Stimulated activated CD8-positive, alpha-beta memory T cell treated with anti-CD3 and anti-CD28 coated beads, Interleukin-7, amount 100 ng/mL, for 48 hours (primary cell): ENCODE measurements around the gene KIF2C.

Experiments
- DNase-seq, 2 donors: peaks; one replicate each; pipeline ENCODE4 v3.0.0-alpha.2; 2020; ENCODE audit warnings: low read depth in 1 of 2; ENCODE audit errors: extremely low read depth in 1 of 2

Gene KIF2C

DNA sequence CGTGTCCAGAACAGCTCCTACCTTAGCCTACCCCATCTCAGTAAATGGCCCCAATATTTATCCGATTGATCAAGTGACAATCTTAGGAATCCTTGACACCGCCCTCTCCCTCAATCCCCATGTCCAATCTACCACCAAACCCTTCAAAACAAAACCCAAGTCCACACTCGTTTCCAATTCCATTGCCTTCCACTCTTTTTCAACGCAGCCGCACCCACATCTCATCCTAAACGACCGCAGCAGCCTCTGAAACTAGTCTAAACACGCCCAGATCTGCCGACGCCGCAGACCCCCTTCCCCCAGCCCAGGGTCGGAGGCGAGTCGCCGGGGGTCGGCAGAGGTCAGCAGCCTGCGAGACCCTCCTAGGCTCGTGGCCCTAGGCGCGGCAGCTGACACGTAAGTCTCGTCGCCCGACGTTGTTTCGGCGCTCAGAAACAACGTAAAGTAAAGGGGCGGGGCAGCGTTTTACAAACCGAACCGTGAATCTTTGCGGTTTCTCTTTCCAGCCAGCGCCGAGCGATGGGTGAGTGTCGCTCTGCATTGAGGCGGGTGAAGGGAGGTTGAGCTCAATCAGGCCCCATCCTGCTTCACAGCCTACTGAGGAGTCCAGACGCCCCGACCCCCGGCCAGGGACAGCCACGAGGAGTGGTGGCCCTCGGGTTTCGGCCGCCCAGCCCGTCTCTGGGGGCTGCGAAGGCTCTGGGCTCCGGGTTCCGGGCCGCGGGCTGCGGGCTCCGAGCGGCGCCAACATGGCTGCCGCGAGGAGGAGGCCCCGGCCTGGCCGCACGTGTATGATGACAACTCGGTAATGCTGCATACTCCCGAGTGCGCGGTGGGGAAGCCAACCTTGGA, 35.7 kb downstream of the KIF2C start, which contains the start of gene RPS8:
Gene RPS8, plus strand, starts transcription at position 463 of the 852 bp plus-strand sequence. Its CDS starts 57 bp downstream, at position 520.
- peak; percentile 69 to 88 for DNase-seq

DNA sequence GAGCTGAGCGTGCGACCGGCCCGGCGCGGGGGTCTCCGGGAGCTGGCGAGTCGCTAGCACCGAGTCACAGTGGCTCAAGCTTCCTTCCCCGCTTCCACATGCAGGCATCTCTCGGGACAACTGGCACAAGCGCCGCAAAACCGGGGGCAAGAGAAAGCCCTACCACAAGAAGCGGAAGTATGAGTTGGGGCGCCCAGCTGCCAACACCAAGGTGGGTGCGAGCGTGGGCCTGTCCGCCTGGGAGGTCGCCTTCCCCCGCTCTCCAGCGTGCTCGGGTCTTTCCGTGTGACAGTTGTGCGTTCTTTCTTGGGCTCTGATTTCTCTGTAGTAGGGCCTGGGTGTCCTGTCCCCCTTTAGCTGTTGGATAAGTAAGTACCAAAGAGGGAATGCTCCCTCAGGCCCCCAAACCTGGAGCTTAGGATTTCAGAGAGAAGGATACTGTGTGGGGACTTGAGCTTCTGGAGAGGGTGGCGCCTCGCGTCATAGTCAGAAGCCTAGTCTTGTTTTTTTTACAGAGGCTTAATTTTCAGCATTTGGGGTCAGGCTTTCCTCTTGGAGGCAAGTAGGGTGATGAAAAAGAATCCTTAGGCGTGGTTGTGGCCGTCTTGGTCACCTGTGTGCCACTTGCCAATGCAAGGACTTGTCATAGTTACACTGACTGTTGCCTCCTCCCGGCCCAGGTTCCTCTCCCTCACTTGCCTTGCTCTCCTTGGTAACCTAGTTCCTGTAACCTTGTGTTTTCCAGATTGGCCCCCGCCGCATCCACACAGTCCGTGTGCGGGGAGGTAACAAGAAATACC, 36.5 kb downstream of the KIF2C start:
- peak in 1 of 2 donors; percentile 16 for DNase-seq

DNA sequence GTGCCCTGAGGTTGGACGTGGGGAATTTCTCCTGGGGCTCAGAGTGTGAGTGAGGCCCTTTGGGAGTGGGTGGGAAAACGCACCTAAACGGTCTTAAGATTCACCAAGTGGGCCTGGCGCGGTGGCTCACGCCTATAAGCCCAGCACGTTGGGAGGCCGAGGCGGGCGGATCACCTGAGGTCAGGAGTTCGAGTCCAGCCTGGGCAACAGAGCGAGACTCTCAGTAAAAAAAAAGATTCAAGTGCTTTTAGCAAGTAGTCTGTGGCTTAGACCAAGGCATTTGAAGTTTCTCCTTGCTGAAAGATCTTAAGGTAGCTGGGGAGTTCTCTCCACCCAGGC, 37.1 kb downstream of the KIF2C start:
- DNase-seq, result no peak

DNA sequence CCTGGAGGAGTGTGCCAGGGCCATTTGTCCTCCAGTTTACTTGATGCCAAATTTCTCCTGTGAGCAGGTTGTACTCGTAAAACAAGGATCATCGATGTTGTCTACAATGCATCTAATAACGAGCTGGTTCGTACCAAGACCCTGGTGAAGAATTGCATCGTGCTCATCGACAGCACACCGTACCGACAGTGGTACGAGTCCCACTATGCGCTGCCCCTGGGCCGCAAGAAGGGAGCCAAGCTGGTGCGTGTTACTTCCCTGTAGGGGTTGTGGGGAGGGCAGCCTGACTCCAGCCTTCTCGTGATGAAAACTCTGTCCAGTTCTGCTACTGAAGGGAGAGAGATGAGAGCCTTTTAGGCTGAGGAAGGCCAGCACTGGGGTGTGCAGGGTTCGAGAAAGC, 37.9 kb downstream of the KIF2C start:
- no peak for DNase-seq

DNA sequence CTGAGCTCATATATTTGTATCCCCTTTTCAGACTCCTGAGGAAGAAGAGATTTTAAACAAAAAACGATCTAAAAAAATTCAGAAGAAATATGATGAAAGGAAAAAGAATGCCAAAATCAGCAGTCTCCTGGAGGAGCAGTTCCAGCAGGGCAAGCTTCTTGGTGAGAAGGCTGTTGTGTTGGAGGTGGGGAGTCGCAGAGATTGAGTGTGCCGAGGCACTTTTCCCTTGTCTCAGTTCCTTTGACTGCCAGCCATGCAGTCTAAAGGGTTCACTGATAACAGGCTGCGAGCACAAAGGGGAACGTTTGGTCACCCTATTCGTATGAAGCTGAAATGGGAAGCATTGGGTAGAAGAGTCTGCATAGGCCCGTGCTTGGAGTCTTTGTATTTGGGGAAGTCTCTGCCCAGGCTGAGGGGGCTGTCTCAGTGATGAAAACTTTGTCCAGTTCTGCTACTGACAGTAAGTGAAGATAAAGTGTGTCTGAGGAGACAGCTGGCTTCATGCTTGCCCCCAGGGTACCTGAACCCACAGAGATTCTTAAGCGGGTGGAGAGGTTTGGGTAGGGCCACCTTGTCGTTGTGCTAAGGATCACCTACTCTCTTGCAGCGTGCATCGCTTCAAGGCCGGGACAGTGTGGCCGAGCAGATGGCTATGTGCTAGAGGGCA, 38.5 kb downstream of the KIF2C start:
- DNase-seq, result no peak

DNA sequence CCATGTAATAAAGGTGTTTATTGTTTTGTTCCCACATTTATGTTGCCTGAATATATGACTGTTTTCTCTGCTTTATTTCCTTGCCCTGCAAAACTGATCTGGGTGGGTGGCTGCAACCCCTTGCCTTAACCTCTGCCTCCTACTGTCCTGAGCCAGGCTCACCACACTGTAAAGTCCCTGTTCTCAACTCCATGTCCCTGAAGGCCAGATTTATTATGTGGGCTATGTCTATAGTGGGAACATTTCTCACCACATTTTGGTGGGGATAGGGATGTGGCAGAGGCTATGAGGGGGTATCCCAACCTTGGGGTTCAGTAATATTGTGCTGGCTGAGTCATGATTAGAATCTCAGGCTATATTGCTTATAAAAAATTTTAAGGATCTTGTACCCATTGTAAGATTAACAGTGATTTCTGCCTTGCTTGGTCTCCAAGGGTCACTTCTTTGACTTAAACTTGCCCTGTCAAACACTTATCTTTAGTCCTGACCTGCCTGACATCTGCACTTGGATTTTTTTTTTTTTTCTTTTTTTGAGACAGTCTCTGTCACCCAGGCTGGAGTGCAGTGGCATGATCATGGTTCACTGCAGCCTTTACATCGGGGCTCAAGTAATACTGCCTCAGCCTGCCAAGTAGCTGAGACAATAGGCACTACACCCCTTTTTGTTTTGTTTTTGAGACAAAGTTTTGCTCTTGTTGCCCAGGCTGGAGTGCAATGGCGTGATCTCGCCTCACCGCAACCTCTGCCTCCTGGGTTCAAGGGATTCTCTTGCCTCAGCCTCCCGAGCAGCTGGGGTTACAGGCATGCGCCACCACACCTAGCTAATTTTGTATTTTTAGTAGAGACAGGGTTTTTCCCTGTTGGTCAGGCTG, 39.3 kb downstream of the KIF2C start:
- DNase-seq, result no peak

DNA sequence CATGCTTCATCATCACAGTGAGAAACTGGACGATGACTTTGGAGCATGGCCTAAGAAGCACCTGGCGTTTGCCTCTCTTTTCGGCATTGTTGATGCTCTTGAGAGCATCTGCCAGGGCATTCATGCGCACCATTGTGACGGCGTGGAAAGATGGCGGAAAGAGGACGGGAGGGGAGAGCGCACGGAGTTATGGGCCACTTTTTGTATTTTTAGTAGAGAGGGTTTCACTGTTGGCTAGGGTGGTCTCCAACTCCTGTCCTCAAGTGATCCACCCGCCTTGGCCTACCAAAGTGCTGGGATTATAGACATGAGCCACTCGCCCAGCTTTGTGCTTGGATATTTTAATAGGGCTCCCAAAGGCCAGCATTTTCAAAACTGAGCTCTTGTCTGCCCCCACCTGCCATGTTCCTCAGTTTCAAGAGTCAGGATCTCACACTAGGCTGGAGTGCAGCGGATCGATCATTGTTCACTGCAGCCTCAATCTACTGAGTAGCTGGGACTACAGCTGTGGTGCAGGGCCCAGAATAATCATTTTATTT, 41.0 kb downstream of the KIF2C start:
- DNase-seq, result no peak

DNA sequence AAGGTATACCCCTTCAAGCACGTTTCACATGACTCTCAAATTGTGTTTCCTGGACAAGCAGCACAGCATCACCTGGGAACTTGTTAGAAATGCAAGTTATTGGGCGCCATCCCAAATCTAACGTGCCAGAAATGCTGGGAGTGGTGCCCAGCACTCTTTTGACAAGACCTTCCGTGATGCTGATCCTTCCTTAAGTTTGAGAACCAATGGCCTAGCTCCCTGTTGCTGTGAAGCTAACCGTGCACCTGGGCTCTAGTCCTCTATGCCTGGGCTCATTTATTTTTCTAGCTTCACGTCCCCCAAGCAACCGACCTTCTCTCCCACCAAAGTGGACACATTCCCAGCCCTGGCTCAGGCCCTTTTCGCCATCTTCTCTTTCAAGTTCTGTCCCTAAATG, 44.1 kb downstream of the KIF2C start:
- no peak for DNase-seq

DNA sequence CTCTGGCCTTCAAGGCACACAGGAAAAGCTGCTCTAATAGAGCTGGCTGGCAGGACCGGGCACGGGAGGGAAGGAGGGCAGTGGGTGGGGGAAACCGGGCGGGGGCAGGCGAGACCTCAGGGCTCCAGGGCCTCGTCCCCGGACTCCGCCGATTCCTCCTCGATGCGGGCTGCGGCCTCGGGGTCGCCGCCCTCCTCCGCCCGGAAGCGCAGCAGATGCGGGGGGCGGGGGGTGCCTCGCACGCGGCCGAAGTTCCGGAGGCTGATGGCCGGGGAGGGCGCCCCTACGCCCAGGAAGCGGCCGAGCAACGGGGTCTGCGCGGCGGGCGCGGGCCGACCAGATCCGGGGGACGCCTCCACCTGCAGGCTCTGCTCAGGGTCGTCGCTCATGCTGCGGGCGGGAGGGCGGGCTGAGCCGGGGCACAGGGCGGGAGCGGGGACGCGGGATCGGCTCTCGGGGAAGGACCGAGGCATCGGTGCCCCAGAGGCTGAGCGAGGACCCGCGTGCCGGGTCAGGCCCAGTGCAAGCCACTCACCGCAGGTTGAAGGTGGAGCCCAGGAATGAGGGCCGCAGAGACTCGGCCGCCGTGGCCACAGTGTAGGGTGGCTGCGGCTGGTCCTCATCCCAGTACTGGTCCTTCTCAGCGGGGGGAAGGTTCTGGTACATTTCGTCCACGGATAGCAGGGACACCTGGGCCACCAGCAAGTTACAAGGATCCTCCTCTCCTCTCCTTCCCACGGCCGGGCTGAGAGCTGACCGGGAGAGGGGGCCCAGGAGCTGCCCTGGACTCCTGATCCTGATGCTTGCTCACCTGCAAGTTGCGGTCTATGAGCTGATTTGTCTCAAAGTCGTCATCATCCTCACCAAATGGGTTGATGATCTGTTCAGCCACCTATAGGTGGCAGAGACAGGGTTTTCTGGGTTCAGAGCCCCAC, 44.7 kb downstream of the KIF2C start:
- DNase-seq, result no peak

DNA sequence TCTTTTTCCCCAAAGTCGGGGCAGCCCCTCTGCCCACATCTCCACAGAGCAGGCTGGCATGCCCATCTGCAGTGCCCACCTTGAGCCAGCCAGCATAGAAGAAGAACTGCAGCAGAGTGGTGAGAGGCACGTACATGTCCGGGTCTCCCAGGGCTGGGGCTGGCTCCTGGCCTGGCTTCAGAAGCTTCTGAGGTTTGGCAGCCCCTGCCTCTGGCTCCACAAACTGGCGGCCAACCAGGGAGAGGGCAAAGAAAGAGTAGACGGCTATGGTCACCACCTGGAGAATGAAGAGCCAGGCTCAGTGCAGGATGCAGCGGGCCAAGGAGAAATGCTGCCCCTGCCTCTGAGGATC, 45.4 kb downstream of the KIF2C start:
- DNase-seq, result no peak

DNA sequence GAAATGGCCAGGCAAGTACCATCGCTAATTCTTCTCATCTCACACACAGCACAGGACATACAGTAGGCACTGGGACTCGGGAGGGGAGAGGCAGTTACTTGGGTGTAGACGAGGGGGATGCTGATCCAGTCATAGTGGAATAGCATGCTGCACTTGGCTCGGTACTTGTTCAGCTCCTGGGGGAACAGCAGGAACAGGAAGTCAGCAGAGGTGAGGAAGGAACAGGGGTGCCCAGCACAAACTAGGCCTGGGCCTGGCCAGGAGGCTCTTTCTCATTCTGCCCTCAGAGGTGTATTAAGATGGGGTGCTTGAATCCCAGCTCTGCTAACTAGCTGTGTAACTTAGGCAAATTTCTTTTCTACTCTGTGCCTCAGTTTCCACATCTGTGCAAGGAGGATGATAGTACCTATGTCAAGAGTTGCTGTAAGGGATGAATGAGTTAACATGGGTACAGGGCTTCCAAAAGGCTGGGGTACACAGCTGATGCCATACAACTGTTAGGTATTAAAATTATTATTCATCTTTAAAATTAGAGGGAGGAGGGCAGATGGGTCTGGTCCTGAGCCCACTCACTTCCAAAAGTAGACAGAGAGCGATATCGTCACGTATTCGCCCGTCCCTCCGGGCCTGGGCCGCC, 46.0 kb downstream of the KIF2C start:
- DNase-seq, result no peak

DNA sequence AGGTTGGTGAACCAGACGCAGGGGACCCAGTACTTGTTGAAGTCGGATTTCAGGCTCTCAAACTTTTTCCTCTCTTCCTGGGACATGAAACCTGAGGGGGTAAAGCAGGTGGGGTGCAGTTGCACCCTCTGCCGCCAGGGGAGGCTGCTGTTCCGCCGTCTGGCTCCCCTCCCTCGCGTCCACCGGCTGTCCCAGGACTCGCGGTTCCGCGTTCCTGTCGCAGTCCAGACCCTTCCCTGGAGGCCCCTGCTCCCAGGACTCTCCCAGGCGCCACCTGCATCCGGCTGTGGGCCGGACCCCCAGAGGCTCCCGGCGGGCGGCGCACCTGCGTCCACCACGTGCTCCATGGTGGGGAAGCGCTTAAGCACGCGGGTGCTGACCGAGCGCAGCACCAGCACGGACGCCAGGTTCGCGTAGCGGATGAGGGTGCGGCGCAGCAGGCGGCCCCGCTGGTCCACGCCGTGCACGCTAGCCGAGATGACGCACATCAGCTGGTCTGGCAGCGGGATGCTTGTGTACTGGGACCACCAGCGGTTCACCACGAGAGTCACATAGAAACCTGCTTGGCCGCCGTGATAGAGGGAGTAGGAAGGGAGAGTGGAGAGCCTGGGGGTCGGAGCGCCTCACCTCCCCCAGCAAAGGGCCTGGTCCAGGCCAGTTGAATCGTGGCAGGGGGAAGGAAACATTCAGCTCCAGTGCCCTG, 46.7 kb downstream of the KIF2C start:
- DNase-seq, result no peak

DNA sequence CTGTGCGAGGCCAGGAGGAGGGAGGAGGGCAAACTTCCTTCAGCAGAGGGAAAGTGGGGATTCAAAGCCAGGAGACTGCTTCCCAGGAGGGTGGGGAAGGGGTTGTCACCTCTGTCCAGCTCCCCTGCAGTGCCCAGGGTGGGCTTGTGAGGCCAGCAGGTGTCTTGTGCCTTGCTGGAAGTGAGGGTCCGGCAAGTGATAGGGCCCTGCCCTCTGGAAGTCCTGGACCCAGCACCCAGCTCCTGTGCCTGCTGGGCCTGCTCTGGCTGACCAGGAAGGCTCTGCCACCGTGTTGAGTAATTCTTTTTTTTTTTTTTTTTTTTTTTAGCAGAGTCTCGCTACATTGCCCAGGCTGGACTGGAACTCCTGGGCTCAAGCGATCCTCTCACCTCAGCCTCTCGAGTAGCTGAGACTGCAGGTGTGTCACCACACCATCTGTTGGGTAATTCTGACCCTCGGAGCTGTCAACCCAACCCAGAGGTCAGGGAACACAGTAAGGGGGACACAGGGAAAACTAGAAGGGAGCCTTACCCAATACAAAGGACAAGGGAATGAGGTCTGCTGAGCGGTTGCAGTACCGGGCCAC, 47.3 kb downstream of the KIF2C start:
- no peak for DNase-seq

DNA sequence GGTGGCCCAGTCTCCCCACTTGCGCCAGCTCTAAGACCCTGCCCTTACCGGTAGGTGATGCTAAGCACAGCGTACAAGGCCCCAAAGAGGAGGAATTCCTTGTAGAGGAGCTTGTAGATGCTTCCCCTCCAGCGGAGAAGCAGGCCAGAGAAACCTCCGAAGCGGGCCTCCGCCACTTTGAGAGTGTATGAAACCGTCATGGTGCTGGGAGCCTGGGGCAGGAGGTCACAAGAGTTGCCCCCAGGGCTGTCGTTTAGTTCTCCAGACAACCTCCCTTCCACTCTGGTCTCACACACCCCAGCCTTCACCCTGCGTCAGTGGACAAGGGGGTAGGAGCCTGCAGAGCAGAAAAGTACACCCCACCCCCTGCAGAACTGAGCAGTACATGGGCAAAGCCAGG, 47.9 kb downstream of the KIF2C start:
- DNase-seq, result no peak

DNA sequence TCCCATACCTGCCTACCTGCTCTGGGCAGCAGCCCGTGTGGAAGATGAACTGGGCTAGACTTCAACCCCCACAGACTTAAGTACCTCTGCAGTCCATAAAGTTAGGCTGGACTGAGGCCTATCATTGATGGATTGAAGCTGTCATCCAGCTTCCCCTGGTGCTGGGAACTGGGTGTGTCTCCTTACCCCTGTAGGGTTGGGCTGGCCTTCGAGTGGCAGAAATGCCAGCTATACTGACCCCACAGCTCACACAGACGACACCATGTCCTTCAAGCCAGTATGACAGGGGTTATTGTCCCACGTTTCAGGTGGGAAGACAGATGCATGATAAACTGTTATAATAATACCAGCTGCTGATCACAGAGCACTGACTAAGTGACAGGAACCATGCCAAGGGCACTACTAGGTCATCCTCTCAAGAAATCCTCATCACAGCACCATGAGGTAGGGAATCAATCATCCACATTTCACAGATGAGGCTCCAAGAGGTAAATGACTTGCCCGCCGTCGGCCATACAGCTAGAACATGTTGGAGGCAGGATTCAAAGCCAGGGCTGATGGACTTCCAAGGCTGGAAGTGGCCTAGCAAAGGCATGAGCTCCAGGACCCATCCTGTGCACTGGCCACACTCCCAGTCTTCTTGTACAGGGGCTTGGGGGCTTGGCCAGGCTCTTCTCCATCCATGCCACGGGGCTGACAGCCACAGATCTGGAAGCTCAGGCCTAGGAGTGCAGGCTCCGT, 48.7 kb downstream of the KIF2C start, which contains the start of gene BEST4:
Gene BEST4, minus strand, starts transcription at position 51 of the 741 bp plus-strand sequence. CDS start 465 bp downstream, outside the sequence.
- DNase-seq, result no peak

DNA sequence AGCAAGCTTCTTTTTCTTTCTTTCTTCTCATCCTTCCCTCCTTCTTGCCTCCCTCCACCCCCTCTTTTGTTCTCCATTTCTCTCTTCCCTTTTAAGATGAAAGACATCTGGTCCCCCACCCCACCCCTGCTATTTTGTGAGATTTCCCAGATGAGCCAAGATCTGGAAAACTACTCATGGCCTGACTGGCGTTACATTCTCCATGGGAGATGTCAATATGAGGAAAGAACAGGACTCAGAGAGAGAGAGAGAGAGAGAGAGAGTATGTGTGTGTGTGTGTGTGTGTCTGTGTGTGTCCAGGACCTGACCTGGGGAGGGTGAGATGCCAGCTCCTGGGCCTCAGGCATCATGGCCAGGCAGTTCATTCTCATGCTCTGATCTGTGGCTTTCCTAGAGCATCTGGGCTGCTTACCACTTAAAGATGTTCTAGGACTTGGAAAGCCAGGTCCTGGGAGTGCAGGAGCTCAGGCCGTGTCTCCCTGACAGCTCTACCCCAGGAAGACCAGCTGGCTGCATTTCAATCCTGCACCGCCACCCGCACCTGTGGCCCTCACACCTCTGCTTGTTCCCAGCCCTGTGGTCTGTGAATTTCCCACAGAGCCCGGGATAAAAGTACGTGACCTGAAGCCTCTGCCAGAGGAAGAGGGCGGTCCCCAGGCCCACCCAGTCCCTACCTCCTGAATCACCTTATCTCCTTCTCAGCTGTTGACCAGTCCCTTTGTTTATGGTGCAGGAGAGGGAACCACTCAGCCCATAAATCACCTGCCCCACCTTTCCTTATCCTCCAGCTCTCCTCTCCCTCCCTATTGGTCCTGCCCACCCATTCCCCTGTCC, 51.5 kb downstream of the KIF2C start:
- no peak for DNase-seq
